ENCODE results near the gene VPS18.

VPS18 gene

GRCh38 chr15:40938536-40938870, 44.3 kb downstream of the VPS18 start:
- DNase-seq (ENCODE audit: low read depth), result no peak

- DNase-seq (ENCODE audit: low read depth), result no peak
These were observed 46.1 kb downstream of the VPS18 start for GRCh38 chr15:40940296-40940801.

GRCh38 chr15:40941068-40941527, 46.8 kb downstream of the VPS18 start:
- no peak for DNase-seq (ENCODE audit: low read depth)

GRCh38 chr15:40941528-40942336, 47.5 kb downstream of the VPS18 start:
- DNase-seq (ENCODE audit: low read depth), result peak; percentile 29

GRCh38 chr15:40942337-40942854, 48.1 kb downstream of the VPS18 start:
- DNase-seq (ENCODE audit: low read depth), result no peak

GRCh38 chr15:40942878-40943277, 48.6 kb downstream of the VPS18 start:
- no peak for DNase-seq (ENCODE audit: low read depth)

- DNase-seq (ENCODE audit: low read depth), result no peak
These were observed 49.6 kb downstream of the VPS18 start for GRCh38 chr15:40943764-40944365.

GRCh38 chr15:40944510-40945296, 50.5 kb downstream of the VPS18 start:
- no peak for DNase-seq (ENCODE audit: low read depth)

- DNase-seq (ENCODE audit: low read depth), result no peak
These were observed 54.6 kb downstream of the VPS18 start for GRCh38 chr15:40948706-40949473.

- no peak for DNase-seq (ENCODE audit: low read depth)
These were observed 55.5 kb downstream of the VPS18 start for GRCh38 chr15:40949756-40950207.

- DNase-seq (ENCODE audit: low read depth), result no peak
These were observed 57.5 kb downstream of the VPS18 start for GRCh38 chr15:40951764-40952163.

- DNase-seq (ENCODE audit: low read depth), result no peak
These were observed 58.2 kb downstream of the VPS18 start for GRCh38 chr15:40952301-40952900.

GRCh38 chr15:40952901-40953712, 58.9 kb downstream of the VPS18 start, which contains the start of gene CHAC1:
Gene CHAC1 (plus strand): TSS chr15:40953471. CDS start chr15:40953584, 113 bp downstream.
- DNase-seq (ENCODE audit: low read depth), result peak; percentile 89
